Skin of body (tissue), 2 donors: ENCODE measurements around the gene SLC26A4. TPM values are rescaled to one million over a fixed set of nuclear protein-coding genes. Genes with fewer than 3 reads are reported as not detected.

Source experiments
- DNase-seq: peaks from one replicate; lab custom pipeline; 2025; lab: John Stamatoyannopoulos, UW
- total RNA-seq: library from RNA; depleted of rRNA; stranded (reverse); fragments of >200 nt; gene quantifications from one replicate; pipeline ENCODE4 v1.2.3, GENCODE V29; 2014

Gene SLC26A4
- total RNA-seq, 1 donor from 2014 or later: 1.1 TPM

DNA sequence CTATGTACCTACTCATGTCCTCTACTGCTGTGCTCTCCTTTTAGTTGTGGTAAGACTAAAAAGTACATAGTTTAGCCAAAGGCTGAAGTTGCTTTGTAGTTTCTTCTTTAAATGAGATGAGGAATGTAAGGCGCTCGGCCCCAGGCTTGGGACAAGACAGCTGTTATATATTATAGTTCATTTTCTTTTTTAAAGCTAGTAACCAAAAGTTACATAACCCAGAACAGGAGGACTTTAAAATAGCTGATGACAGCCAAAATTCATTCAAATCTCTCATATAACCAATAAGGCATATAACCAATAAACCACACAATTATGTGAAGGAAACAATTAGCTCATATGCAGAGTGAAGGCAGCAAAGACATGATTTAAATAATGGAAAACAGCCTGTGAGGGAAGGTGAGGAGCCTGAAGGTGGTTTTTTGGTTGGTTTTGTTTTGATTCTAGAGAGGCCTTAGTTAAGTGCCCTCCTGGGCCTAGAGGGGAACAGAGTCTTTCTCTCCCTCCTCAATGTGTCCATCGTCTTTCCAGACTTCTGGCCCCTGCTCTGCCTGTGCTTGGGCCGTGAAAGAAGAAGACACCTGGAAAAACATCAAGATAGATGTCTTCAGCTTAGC lies 35.8 kb downstream of the SLC26A4 start:
- DNase-seq: no peak

- DNase-seq: peak; percentile 51
These were observed 36.9 kb downstream of the SLC26A4 start for GRCh38 chr7:107697321-107698049.

DNA sequence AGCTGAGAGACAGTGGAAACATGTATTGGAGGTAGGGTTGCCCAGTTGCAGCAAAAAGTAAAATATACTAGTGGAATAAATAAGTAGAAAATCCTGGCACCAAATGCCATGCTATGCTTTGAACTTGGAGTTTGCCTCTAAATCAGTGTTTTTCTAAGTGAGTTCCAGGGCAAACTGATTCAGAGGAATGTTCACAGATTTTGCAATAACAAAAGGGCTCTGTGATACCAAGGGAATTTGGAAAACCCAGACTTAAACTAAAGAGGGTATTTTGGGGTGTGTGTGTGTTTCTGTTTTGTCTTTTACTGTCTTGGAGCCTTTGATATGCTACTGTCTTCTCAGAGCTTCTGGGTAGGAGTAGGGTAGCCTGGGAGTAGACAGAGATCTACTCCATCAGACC lies 39.9 kb downstream of the SLC26A4 start:
- DNase-seq: no peak

- DNase-seq: no peak
These were observed 40.6 kb downstream of the SLC26A4 start for GRCh38 chr7:107701191-107701590.

- DNase-seq: no peak
These were observed 42.6 kb downstream of the SLC26A4 start for GRCh38 chr7:107703219-107703618.

GRCh38 chr7:107703872-107704271 lies 43.2 kb downstream of the SLC26A4 start:
- no peak for DNase-seq

GRCh38 chr7:107708956-107709355 lies 48.3 kb downstream of the SLC26A4 start:
- no peak for DNase-seq

DNA sequence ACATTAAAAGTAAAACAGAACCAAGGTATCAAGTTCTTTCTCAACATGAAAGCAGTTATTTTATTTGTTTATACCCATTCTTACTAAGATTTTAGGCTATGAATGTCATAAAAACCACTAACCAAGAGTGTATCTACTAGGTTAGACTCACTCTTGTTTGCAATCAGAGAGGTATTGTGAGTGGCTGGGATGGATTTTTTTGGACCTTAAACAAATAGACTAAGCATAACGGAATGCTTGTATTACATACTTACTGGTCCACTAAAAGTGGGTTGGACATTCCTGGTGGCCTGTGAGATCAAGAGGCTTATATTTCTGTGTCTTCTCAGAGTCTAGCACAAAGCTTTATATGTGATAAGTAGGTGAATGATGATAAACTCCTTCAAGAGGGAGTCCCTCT lies 50.7 kb downstream of the SLC26A4 start:
- DNase-seq: no peak

DNA sequence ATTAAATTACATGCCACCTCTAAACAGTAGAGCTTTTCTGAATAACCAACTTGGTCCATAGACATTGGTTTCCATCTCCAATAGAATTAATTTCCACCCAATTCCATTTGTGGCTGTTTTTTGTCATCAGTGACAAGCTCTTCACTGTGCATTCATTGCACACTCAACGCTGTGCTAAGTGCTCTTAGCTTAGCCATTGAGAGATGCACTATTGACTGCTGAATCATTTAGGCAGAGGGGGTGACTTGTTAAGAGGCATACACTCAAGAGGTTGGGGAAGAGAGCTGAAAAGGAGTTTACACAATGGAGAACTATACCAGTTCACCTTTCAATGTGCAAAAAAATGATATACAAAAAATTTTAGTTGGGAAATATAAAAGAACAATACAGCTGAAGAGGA lies 51.4 kb downstream of the SLC26A4 start:
- no peak for DNase-seq

- no peak for DNase-seq
These were observed 52.3 kb downstream of the SLC26A4 start for GRCh38 chr7:107712896-107713295.

GRCh38 chr7:107715531-107715930 lies 54.9 kb downstream of the SLC26A4 start:
- DNase-seq: no peak

- DNase-seq: no peak
These were observed 58.0 kb downstream of the SLC26A4 start for GRCh38 chr7:107718456-107719193.

DNA sequence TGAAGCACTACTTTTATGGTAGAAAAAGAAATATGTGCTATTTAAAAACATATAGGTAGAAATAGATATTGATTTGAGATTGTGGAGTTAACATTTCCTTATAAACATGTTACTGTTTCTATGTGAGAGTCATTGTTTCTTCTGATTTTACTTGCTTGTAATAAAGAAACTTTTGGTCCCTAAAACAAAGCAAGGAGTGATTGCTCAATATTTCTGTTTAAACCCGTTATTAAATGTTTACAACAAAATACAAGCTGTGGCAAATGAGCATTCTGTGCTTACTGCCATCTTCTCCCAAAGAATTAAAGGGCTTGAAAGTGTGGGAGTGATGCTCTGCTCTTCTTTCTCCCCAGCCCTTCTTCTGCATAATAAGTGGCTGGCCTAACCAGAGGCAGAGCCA lies 60.7 kb downstream of the SLC26A4 start:
- DNase-seq: no peak

DNA sequence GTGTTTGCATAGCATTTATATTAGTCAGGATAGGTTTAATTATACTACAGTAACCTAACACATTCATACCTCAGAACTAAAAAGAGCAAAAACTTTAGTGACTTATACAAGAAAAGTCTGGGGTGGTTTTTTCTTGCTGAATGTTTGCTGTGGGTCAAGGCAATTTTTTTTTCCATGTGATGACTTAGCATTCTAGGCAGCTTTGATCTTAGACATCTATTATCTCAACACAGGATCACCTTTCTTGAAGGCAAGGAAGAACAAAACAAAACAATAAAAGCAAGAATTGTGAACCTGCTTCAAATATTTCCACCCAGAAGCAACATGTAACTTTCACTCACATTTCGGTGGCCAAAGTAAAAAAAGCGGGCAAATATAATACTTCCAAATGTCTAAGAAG lies 62.6 kb downstream of the SLC26A4 start:
- DNase-seq: no peak

DNA sequence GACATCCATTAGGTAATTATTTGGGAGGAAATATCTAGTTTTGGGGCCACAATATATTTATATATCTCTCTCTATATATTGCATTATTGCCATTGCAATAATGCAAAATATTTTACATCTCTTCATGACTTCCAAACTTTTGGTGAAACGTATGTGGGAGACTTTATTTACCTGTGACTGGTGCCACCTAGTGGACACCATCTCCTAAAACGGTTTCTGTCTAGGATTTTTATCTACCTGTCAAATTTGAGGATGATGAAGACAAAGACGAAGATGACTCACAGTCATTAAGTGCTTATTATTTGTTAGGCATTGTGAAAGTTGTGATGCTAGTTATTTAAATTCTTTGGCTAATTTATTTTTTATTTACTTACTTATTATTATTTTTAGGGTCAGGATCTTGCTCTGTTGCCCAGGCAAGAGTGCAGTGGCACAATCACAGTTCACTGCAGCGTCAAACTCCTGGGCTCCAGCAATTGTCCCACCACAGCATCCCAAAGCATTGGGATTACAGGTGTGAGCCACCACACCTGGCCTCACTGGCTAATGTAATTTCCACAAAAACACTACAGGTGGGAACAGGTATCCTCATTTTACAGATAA lies 64.6 kb downstream of the SLC26A4 start:
- DNase-seq: no peak

DNA sequence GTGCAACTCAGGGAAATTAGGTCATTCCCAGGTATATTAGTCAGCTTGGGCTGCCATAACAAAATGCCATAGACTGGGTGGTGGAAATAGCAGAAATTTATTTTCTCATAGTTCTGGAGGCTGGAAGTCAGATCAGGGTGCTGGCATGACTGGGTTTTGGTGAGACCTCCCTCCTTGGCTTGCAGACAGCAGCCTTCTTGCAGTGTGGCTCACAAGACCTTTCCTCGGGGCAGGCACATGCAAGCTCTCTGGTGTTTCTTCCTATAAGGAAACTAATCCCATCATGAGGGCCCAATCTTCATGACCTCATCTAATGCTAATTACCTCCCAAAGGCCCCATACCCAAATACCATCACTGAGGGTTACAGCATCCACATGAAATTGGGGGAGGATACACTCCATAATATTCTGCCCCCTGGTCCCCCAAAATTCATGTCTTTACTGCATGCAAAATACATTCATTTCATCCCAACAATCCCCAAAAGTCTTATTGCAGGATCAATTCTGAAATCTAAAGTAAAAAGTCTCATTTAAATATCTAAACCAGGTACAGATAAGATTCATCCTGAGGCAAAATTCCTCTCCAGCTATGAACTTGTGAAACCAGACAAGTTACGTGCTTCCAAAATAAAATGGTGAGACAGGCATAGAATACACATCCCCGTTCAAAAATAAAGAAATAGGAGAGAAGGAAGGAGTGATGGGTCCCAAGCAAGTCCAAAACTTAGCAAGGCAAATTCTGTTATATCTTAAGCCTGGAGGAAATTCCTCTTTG lies 65.9 kb downstream of the SLC26A4 start:
- DNase-seq: no peak

GRCh38 chr7:107728276-107728675 lies 67.6 kb downstream of the SLC26A4 start:
- no peak for DNase-seq

DNA sequence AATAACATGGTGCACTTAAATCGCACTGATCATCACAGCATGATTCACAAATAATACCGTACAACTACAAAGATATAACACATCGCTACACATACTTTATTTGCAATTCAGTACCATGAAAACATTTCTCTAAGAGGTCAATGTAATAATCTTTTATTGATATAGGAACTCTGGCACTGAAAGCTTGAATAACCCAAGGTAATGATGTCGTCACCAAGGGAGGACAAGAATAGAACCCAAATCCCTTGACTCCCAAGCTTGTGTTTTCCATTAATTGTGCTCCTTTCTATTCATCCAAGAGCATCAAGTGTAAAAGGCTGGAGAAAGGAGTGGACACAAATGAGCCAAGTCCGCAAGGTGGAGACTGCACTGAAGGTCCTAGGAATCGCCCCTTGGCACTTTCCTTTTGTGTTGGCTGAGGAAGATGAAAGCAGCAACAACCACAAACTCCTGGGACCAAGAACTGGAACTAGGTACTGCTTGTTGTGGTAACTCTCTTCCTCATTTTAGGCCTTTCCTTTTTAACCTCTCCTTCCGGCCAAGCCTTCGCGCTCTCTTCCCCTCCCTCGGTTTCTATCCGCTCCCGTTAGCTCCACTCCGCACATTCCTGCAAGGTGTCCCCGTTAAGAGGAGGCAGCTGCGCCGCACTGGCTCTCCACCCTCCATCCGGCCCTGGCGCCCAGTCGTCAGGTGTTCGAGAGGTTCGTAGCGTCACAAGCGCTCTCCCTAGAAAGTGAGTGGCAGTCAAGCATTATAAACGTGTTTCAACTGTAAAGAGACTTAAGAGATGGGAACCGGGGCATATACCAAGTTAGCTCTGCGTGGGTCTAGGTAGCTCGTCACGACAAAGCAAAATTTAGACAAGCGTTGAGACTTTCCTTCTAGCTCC lies 82.3 kb downstream of the SLC26A4 start:
- DNase-seq: no peak

DNA sequence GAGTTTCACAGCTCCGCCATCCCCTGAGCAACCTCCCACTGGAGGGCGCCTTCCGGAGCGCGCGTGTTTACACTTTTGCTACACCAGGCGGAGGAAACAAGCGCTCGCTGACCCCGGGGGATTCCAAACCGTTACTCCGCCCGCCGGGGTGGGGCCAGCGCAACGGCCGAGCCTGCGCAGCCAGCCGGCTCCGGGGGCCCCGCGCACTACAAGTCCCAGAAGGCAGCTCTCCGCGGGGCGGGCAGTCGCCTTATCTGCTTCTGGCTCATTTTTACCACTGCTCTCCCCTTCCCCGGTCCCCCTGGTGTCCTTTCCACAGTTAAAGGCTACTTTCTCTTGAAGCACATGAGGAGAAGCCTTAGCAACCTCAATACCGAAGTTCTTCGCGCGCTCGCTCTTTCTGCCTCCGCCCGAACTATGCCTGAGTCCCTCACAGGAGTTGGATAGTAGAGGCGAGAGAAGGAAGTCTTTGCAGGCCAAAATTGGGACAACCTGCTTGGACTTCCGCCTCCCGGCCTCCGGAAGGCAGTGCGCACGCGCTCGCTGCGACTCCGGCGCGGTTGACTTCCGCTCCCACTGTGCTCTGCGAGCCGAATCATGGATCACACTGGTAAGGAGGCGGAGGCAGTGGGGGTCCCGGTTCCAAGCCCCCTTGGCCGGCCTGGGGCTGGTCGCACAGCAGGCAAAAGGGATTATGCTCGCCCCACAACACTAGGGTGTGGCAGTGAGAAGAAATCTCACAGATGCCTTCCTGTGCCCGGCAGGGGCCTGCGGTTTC lies 83.1 kb downstream of the SLC26A4 start, which contains the start of gene CBLL1:
Gene CBLL1 (plus strand): TSS at position 576 of the 778 bp plus-strand sequence. CDS start 22 bp downstream, at position 598.
- peak; percentile 96 for DNase-seq
